Sigmoid colon (tissue), 4 donors: ENCODE data around the gene ZNF212.

Experiments used
- EP300 ChIP-seq, 4 donors: sonication (generic); formaldehyde crosslinking; IDR thresholded peaks; one replicate each; pipeline ENCODE4 v1.6.1; 2017; ENCODE audit warnings: antibody characterized with exemption in 4 of 4
- POLR2A ChIP-seq, 2 donors: fragments of 450-650 bp; IDR thresholded peaks; one replicate each; pipeline ENCODE4 v1.6.1; 2016; ENCODE audit warnings: antibody characterized with exemption in 2 of 2, mild to moderate bottlenecking in 2 of 2, moderate library complexity in 2 of 2
- POLR2AphosphoS5 ChIP-seq, 4 donors: sonication (generic); formaldehyde crosslinking; IDR thresholded peaks; one replicate each; pipeline ENCODE4 v1.6.1; 2017; ENCODE audit warnings: antibody characterized with exemption in 4 of 4
- TF ChIP-seq, protein P1 (sequence below), 4 experiments: fragments of 450-650 bp in 3 of 4; fragments of 200-600 bp in 1 of 4; IDR thresholded peaks; one replicate each; pipeline ENCODE4 v1.5.1; 2016 to 2019; ENCODE audit warnings: antibody characterized with exemption in 4 of 4, mild to moderate bottlenecking in 3 of 4, moderate library complexity in 2 of 4

DNA sequence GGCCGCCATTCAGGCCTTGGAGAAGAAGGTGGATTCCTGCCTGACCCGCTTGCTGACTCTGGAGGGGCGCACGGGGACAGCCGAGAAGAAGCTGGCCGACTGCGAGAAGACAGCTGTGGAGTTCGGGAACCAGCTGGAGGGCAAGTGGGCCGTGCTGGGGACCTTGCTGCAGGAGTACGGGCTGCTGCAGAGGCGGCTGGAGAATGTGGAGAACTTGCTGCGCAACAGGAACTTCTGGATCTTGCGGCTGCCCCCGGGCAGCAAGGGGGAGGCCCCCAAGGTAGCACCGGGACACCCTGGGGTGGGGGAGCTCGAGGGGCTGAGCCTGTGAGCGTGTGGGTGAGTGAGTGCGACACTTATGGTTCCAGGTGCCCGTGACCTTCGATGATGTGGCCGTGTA lies 27.0 kb downstream of the ZNF212 start:
- TF ChIP-seq POLR2AphosphoS5 (IDR thresholded peaks at IDR 0.05) (no peak), POLR2A (IDR thresholded peaks at IDR 0.05) (no peak), EP300 (IDR thresholded peaks at IDR 0.05) (no peak)
- TF ChIP-seq, protein P1, sequence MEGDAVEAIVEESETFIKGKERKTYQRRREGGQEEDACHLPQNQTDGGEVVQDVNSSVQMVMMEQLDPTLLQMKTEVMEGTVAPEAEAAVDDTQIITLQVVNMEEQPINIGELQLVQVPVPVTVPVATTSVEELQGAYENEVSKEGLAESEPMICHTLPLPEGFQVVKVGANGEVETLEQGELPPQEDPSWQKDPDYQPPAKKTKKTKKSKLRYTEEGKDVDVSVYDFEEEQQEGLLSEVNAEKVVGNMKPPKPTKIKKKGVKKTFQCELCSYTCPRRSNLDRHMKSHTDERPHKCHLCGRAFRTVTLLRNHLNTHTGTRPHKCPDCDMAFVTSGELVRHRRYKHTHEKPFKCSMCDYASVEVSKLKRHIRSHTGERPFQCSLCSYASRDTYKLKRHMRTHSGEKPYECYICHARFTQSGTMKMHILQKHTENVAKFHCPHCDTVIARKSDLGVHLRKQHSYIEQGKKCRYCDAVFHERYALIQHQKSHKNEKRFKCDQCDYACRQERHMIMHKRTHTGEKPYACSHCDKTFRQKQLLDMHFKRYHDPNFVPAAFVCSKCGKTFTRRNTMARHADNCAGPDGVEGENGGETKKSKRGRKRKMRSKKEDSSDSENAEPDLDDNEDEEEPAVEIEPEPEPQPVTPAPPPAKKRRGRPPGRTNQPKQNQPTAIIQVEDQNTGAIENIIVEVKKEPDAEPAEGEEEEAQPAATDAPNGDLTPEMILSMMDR (IDR thresholded peaks at IDR 0.05), result no peak
